ENCODE measurements around the gene TMEM201.

GRCh38 chr1:9605946-9606455 lies 17.3 kb downstream of the TMEM201 start:
- TF ChIP-seq, protein P1, sequence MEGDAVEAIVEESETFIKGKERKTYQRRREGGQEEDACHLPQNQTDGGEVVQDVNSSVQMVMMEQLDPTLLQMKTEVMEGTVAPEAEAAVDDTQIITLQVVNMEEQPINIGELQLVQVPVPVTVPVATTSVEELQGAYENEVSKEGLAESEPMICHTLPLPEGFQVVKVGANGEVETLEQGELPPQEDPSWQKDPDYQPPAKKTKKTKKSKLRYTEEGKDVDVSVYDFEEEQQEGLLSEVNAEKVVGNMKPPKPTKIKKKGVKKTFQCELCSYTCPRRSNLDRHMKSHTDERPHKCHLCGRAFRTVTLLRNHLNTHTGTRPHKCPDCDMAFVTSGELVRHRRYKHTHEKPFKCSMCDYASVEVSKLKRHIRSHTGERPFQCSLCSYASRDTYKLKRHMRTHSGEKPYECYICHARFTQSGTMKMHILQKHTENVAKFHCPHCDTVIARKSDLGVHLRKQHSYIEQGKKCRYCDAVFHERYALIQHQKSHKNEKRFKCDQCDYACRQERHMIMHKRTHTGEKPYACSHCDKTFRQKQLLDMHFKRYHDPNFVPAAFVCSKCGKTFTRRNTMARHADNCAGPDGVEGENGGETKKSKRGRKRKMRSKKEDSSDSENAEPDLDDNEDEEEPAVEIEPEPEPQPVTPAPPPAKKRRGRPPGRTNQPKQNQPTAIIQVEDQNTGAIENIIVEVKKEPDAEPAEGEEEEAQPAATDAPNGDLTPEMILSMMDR (IDR thresholded peaks at IDR 0.05): no peak
- TF ChIP-seq EZH2phosphoT487 (IDR thresholded peaks at IDR 0.05) (no peak), EZH2 (IDR thresholded peaks at IDR 0.05) (no peak)
